ENCODE measurements around the gene LAMP2. TPM values are rescaled to one million over a fixed set of nuclear protein-coding genes. Genes with fewer than 3 reads are reported as not detected.

Gene LAMP2
- total RNA-seq, 4 donors from 2014 or later = 119 to 154 (median 131) TPM

DNA sequence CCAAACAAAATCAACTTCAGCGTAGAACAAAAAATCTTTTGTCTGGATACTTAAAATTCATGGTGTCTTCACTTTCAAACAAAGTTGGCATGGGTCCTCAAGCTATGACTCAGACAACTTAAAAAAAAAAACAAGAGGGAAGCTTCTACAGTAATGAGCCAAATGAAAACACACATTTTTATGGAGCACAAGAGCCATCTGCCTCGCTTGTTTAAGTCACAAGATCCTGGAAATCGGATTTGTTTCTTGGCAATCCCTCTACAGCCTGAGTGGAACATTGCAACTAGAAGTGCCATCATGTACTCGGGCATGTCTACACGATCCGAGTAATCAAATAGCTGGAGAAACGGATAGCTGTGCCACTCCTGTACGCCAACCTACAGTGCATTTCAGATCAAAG, 22.6 kb downstream of the LAMP2 start:
- Histone ChIP-seq H3K27ac (peak overlapping the region; percentile 14), H3K4me1 (peaks cover 5% of the 10 kb centered on the region), H3K4me3 (no peak overlapping the region), H3K36me3 (peaks cover 22% of the 10 kb centered on the region), H3K9me3 (no peaks in the 10 kb centered on the region), H3K27me3 (no peaks in the 10 kb centered on the region)
- DNase-seq (ENCODE audit: low spot score in 2 of 2) = no peak
- WGBS = 36% methylated on average over 8 of the region's 8 CpGs
- no peak for TF ChIP-seq EP300 (IDR thresholded peaks at IDR 0.05)
- no peak for TF ChIP-seq POLR2A (IDR thresholded peaks at IDR 0.05)
- TF ChIP-seq POLR2AphosphoS5 (IDR thresholded peaks at IDR 0.05) = no peak
- TF ChIP-seq, protein P1, sequence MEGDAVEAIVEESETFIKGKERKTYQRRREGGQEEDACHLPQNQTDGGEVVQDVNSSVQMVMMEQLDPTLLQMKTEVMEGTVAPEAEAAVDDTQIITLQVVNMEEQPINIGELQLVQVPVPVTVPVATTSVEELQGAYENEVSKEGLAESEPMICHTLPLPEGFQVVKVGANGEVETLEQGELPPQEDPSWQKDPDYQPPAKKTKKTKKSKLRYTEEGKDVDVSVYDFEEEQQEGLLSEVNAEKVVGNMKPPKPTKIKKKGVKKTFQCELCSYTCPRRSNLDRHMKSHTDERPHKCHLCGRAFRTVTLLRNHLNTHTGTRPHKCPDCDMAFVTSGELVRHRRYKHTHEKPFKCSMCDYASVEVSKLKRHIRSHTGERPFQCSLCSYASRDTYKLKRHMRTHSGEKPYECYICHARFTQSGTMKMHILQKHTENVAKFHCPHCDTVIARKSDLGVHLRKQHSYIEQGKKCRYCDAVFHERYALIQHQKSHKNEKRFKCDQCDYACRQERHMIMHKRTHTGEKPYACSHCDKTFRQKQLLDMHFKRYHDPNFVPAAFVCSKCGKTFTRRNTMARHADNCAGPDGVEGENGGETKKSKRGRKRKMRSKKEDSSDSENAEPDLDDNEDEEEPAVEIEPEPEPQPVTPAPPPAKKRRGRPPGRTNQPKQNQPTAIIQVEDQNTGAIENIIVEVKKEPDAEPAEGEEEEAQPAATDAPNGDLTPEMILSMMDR (IDR thresholded peaks at IDR 0.05) = no peak

DNA sequence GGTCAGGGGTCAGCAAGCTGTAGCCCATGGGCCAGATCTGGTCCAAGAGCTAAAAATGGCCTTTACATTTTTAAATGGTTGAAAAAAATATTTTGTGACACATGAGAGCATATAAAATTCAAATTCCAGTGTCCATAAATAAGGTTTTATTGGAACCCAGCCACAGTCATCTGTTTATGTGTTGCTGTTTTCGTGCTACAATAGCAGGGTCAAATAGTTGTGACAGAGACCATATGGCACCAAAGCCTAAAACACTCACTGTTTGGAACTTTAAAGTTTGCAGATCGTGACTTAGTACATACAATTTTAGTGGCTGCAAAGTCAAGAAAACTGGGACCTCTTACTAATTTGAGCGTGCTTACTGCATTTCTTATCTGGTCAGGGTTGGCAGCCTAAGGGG, 29.2 kb downstream of the LAMP2 start:
- peaks cover 26% of the 10 kb centered on the region for H3K36me3 ChIP-seq
- no peaks in the 10 kb centered on the region for H3K27me3 ChIP-seq
- WGBS = 80% methylated on average over 3 of the region's 3 CpGs
- H3K4me1 ChIP-seq = no peaks in the 10 kb centered on the region
- no peaks in the 10 kb centered on the region for H3K9me3 ChIP-seq
- H3K27ac ChIP-seq = no peak overlapping the region
- no peak for DNase-seq (ENCODE audit: low spot score in 2 of 2)
- no peak overlapping the region for H3K4me3 ChIP-seq
- TF ChIP-seq POLR2AphosphoS5 (IDR thresholded peaks at IDR 0.05) = no peak
- no peak for TF ChIP-seq POLR2A (IDR thresholded peaks at IDR 0.05)
- TF ChIP-seq, protein P1 (IDR thresholded peaks at IDR 0.05) = no peak
- no peak for TF ChIP-seq EP300 (IDR thresholded peaks at IDR 0.05)

DNA sequence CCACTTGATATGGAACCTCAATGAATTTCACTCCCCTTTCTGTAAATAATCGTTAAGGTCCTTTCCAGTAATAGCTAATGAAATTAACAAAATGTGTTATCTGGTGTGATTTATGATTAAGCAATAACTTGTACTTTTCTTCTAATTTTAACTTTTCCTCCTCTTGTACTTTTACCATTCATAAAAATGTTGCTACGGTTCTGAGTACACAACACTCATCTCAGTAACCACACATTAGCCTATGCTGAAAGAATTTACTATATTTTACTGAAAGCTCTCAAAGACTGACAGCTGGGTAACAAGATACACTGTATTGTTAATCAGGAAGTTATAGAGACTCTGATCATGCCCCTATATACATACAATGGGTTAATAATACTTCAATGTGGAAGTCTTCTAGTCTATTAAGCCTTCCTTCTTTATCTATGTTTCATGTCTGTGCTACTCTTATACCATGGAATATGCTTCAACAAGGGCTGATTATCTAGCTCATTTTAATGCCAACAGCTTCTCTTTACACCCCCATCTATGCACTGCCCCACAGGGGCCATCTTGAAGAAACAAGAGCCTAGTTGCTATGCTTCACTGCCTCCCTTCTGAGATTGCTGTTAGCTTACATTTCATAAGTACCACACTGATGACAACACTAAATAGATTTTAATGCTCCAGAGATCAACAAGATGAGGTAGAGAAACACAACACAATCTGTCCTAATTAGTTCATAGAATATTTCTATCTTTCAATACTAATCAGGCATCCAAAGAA, 39.1 kb downstream of the LAMP2 start:
- Histone ChIP-seq H3K27me3 (no peaks in the 10 kb centered on the region), H3K9me3 (no peaks in the 10 kb centered on the region), H3K4me1 (peaks cover 5% of the 10 kb centered on the region), H3K27ac (no peak overlapping the region), H3K36me3 (no peaks in the 10 kb centered on the region), H3K4me3 (no peak overlapping the region)
- no peak for DNase-seq (ENCODE audit: low spot score in 2 of 2)
- WGBS = 80% methylated on average over 2 of the region's 2 CpGs
- TF ChIP-seq, protein P1 (IDR thresholded peaks at IDR 0.05) = no peak
- TF ChIP-seq POLR2A (IDR thresholded peaks at IDR 0.05) = no peak

DNA sequence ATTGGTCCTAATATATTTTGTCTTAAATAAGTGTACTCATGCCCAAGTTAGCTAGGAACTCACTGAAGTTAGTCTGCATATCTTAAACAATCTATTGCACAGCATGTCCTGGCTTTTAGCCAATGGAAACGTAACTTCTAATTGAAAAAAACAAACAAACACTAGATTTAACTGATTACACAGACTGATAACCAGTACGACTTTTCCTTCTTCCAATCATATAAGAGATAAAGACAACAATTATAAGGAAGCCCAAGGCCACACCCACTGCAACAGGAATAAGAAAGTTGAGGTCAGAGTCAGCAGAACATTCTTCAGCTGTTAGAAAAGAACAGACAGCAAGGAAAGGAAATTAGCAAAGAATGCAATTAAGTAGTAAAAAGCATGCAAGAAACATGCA, 40.8 kb downstream of the LAMP2 start:
- WGBS = 8% methylated on average over 2 of the region's 2 CpGs
- Histone ChIP-seq H3K4me1 (peaks cover 5% of the 10 kb centered on the region), H3K27ac (no peak overlapping the region), H3K36me3 (no peaks in the 10 kb centered on the region), H3K9me3 (no peaks in the 10 kb centered on the region), H3K27me3 (no peaks in the 10 kb centered on the region), H3K4me3 (no peak overlapping the region)
- DNase-seq (ENCODE audit: low spot score in 2 of 2) = no peak
- no peak for TF ChIP-seq POLR2A (IDR thresholded peaks at IDR 0.05)
- TF ChIP-seq, protein P1 (IDR thresholded peaks at IDR 0.05) = no peak
- no peak for TF ChIP-seq EP300 (IDR thresholded peaks at IDR 0.05)

DNA sequence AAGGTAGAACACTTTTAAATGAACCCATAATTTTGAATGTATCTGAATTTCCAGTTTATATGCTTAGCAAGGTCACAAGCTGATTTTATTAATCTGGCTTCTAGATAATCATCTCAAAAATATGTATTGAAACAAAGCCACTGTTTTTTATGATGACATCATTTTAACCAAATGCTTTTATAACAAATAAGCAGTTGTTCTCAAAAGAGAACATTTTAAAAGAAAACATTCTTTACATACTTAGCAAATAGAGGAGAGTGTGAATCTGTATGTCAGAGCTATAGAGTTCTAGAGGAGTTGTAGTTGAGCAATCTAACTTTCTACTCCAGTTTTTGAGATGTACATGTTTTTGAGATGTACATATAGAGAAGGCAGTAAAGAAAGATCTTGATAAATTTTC, 42.5 kb downstream of the LAMP2 start:
- H3K36me3 ChIP-seq = no peaks in the 10 kb centered on the region
- DNase-seq (ENCODE audit: low spot score in 2 of 2) = no peak
- TF ChIP-seq, protein P1 (IDR thresholded peaks at IDR 0.05) = no peak
- TF ChIP-seq POLR2A (IDR thresholded peaks at IDR 0.05) (no peak), POLR2AphosphoS5 (IDR thresholded peaks at IDR 0.05) (no peak), EP300 (IDR thresholded peaks at IDR 0.05) (no peak)
- H3K27me3 ChIP-seq = no peaks in the 10 kb centered on the region
- no peak overlapping the region for H3K27ac ChIP-seq
- H3K9me3 ChIP-seq = no peaks in the 10 kb centered on the region
- H3K4me3 ChIP-seq = no peak overlapping the region
- H3K4me1 ChIP-seq = peaks cover 5% of the 10 kb centered on the region
